NCI-H2227 (cell line): Measurements from ENCODE around the gene SPON1.
A peak's percentile ranks its signal among the peaks of the same experiment; 100 is the strongest.

ENCODE experiments used
- DNase-seq: peaks from one replicate; lab custom pipeline; 2025; ENCODE audit not compliant: unreplicated experiment; lab: John Stamatoyannopoulos, UW

Gene SPON1

GRCh38 chr11:13942971-13943381 lies 19.5 kb upstream of the SPON1 start:
- DNase-seq, result no peak

DNA sequence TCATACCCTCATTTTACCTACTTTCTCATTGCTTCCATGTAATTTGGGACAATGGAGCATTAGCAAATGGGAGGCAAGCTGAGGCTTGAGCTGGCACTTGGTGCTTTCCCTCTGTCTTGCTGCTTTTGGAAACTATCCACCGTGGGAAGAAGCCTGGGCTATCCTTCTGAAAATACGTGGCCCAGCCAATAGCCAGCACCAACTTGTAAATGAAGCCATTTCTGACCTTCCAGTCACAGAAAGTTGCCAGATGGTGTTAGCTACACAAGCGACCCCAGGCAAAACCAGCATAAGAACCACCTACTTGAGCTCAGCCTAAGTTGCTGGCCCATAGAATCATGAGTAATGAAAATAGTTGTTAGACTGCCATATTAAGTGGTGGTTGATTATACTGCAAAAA lies 18.5 kb upstream of the SPON1 start:
- no peak for DNase-seq

- DNase-seq, result no peak
These were observed 17.6 kb upstream of the SPON1 start for GRCh38 chr11:13944911-13945425.

GRCh38 chr11:13947379-13947778 lies 15.1 kb upstream of the SPON1 start:
- DNase-seq, result no peak

DNA sequence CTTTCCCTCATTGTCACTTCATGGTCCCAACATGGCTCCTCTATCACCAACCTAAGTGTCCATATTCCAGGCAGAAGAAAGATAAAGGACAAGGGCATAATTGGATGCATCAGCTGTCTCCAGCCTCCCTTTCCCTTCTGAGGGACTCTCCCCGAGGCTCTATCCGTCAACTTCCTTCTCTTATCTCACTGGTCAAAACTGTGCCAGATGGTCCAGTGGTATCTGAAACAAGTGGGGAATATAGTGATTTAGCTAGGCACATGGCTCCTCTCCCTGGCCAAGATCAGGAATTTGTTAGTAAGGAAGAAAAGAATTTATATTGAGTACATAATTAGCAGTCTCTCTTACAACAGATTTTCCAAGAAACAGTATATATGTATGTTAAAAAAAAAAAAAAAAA lies 12.6 kb upstream of the SPON1 start:
- DNase-seq, result no peak

GRCh38 chr11:13952221-13952620 lies 10.3 kb upstream of the SPON1 start:
- no peak for DNase-seq

DNA sequence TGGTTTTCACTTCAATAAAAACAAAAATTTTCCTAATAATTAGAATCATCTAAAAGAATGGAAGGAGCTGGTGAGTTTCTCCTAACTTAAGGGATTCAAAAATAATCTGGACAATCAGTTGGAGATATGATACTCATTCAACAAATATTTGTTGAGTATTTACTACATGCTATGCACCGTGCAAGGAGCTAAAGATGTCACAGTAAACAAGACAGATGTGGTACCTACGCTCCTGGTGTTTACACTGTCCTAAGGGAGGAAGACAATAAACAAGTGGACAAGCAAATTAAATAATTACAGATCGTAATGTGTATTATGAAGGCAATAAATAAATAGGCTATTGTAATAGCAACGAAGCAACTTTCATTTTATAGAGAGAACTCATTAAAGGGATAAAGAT lies 9.9 kb upstream of the SPON1 start:
- DNase-seq, result no peak

GRCh38 chr11:13954591-13954990 lies 7.9 kb upstream of the SPON1 start:
- DNase-seq, result no peak

- peak; percentile 46 for DNase-seq
These were observed 6.5 kb upstream of the SPON1 start for GRCh38 chr11:13955971-13956421.

DNA sequence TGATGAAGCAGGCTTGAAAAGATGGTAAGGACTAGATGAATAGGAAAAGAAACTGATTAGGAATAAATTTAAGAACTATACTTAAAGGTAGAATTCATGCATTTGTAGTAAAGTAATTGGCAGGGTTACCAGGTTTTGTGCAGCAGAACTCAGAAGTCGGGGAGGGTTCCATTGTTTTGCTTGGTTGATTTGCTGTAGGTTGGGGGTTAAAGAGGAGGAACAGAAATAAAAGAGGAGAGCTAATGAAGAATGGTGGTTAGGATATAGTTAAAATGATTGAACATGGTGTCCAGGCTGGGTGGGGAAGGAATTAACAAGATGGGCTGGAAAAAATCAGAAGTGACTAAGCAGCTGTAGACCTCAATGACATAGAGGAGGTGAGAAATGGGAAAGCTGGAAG lies 5.5 kb upstream of the SPON1 start:
- DNase-seq, result no peak

DNA sequence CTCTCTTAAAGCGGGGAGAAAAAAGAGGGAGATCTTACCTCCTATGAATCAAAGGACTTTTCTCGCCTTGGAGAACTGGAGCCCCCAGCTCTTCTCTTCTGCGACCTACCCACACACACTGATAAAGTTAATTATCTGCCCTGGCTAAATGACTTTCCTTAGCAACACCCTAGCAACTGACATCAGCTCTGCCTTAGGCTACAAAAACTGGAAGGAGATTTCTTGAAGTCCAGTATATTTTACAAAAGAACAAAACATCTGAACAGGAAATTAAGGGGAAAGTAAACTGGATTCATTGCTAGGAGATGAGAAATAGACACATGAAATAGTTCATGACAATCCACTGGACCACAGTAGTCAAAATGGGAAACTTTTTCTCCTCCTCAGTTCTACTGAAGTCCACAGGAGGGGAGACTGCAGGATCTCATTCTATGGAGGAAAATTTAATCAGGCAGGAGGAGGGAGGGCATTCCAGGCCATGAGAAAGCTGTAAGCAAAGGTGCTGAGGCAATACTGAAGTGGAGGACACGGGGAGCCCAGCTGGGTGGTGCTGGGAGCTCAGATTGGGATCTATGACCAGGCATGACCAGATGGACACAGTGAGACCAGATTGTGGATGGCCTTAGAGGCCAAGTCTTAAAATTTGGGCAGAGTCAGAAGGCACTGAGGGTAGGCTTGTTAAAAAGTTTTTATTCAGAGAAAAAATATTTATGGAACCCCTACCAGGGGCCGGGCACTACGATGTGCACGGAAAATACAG lies 3.7 kb upstream of the SPON1 start:
- DNase-seq, result no peak

- DNase-seq, result no peak
These were observed 343 bp upstream of the SPON1 start for GRCh38 chr11:13962198-13962561.

GRCh38 chr11:13963169-13963948 lies 836 bp downstream of the SPON1 start:
- no peak for DNase-seq

DNA sequence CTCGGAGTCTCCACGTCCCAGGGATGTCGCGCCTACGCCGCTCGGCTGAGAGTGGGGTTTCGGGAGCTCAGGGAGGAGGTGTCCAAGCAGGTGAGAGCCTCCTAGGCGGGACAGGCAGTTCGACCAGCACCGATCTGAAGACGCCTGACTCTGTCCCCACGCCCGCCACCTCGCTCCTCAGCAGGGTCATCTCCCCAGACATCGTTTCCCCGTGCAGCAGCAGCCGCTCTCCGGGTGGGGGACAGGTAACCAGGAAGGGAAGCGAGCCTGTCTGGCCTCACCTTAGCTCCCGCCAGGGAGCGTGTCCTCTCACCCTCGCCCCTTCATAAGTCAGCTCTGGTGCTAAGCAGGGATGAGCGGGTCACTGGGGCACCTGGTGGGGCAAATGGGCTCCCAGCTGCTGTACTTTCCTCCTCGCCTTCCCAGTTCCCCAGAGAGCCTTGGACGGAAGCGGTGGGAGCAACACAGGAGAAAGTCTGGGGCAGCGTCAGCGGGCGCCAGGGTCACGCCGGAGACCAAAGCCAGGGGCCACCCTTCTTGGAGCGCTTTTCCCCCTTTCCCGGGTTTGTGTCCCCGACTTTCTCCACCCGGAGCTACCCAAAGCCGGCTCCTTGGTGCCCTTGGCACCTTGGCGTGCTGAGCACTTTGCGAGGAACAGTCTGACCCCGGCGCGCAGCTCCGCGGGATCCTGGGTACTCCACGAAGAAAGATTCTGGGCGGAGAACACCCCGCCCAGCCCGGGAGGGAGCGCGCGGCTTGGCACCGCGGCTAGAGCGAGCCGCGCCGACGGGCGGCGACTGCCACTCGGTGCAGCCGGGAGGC lies 1.6 kb downstream of the SPON1 start:
- DNase-seq, result no peak

- DNase-seq, result no peak
These were observed 2.2 kb downstream of the SPON1 start for GRCh38 chr11:13964771-13965074.

DNA sequence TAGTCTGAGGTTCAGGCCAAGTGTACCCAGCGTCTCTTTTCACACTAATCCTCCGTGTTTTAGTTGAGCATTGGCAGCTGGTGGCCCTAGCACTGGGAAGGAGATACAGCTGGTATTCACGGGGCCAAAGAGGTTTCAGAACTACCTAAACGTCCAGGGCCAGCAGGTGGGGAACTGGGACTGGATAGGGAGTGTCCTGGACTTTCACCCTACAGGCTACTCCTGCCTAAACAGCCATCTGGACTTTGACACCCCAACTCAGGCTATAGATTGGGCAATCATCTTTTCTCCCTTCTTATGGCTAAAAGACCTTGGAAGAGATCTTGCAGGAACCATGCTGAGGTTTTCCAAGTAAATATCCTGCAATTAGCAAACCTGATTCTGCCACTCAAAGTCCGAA lies 2.8 kb downstream of the SPON1 start:
- DNase-seq, result no peak

GRCh38 chr11:13966013-13966412 lies 3.5 kb downstream of the SPON1 start:
- DNase-seq, result no peak

DNA sequence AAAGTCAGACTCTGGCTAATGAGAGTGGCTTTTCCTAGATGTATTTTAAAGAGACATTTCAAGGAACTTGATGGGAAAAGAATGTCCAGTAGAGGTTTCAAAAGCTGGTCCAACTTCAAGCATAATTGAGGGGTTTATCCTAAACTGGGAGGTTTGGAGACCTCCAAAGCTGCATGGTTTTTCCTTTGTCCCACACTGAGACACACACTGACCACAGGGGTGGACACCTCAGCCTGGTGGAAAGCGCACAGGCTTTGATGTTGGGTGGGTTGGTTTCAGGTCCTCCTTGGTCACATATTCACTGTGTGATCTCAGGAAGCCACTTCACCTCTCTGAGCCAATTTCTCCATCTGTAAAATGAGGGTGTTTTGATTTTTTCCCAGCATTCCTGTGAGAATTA lies 4.0 kb downstream of the SPON1 start:
- no peak for DNase-seq

DNA sequence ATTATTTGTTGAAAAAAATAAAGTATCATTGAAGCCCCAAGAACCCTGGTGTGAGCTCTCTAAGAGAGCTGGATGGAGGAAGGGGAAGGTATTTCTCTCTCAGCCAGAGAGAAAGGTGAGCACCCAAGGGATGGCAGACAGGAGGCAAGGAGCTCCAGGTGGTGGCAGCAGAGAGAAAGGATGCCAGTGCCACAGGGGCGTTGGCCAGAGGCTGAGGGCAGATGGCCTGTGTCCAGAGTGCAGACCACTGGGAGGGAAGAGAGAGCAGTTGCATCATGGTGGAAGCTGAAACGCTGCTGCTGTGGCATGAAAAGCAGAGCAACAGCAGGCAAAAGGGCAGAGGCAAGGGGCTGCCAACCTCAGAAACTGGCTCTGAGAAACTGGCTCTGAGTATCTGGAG lies 8.5 kb downstream of the SPON1 start:
- no peak for DNase-seq

GRCh38 chr11:13972043-13972910 lies 9.8 kb downstream of the SPON1 start:
- no peak for DNase-seq

DNA sequence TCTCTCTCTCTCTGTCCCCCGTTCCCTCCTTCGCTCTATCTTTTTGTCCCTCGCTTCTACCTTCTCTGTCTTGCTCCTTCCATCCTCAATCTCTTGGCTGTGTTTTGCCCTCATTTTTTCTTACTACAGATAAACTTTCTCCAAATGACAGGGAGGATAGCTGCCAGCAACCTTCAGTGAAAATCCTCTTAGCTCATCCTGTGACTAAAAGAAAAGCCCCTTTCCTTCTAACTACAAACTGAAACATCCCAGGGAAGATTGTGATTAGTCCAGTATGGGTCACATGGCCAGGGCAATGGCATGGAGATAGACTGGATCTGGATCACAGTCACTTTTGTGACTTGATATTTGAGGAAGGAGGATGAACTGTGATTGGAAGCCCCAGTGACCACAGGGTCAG lies 10.4 kb downstream of the SPON1 start:
- no peak for DNase-seq
